Measurements from ENCODE around the gene HIF3A. TPM values are rescaled to one million over a fixed set of nuclear protein-coding genes. Genes with fewer than 3 reads are reported as not detected.

The HIF3A gene
- total RNA-seq, 1 donor from 2014 or later = 0.53 TPM

DNA sequence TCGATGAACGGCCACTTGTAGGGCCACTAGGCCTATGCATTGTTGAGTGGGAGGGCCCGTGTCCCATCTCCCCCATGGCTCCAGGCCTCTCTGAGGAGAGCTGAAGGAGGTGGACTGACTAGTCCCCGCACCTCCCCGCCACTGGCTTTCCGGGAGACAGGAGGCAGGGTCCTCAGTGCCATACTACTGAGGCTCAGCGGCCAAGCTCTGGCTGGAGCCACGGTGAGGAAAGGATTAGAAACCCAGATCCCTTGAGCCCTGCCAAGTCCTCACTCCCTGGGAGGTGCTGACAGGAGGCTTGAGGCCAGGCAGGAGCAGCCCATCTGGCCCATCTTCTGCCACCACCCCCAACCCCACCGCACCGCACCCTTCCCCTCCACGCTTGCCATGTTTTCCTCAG is 87.6 kb downstream of the HIF3A start:
- H3K4me3 ChIP-seq (ENCODE audit: low read depth, low read length) = no peak overlapping the region
- peaks cover 35% of the 10 kb centered on the region for H3K36me3 ChIP-seq (ENCODE audit: control insufficient read depth, insufficient read depth, low read length)
- FAIRE-seq (no peak), DNase-seq (ENCODE audit: low read depth) (no peak)
- H3K27me3 ChIP-seq (ENCODE audit: control insufficient read depth, insufficient read depth, low read length) = no peaks in the 10 kb centered on the region
- TF ChIP-seq, protein P1, sequence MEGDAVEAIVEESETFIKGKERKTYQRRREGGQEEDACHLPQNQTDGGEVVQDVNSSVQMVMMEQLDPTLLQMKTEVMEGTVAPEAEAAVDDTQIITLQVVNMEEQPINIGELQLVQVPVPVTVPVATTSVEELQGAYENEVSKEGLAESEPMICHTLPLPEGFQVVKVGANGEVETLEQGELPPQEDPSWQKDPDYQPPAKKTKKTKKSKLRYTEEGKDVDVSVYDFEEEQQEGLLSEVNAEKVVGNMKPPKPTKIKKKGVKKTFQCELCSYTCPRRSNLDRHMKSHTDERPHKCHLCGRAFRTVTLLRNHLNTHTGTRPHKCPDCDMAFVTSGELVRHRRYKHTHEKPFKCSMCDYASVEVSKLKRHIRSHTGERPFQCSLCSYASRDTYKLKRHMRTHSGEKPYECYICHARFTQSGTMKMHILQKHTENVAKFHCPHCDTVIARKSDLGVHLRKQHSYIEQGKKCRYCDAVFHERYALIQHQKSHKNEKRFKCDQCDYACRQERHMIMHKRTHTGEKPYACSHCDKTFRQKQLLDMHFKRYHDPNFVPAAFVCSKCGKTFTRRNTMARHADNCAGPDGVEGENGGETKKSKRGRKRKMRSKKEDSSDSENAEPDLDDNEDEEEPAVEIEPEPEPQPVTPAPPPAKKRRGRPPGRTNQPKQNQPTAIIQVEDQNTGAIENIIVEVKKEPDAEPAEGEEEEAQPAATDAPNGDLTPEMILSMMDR (IDR thresholded peaks at IDR 0.05; ENCODE audit: insufficient read depth, low read length, severe bottlenecking) = no peak

GRCh38 chr19:46385636-46386035 is 88.8 kb downstream of the HIF3A start:
- no peak overlapping the region for H3K4me3 ChIP-seq (ENCODE audit: low read depth, low read length)
- FAIRE-seq (no peak), DNase-seq (ENCODE audit: low read depth) (no peak)
- TF ChIP-seq, protein P1 (IDR thresholded peaks at IDR 0.05; ENCODE audit: insufficient read depth, low read length, severe bottlenecking) = no peak
- no peaks in the 10 kb centered on the region for H3K27me3 ChIP-seq (ENCODE audit: control insufficient read depth, insufficient read depth, low read length)
- peaks cover 42% of the 10 kb centered on the region for H3K36me3 ChIP-seq (ENCODE audit: control insufficient read depth, insufficient read depth, low read length)

- TF ChIP-seq, protein P1 (IDR thresholded peaks at IDR 0.05; ENCODE audit: insufficient read depth, low read length, severe bottlenecking) = no peak
- peaks cover 44% of the 10 kb centered on the region for H3K36me3 ChIP-seq (ENCODE audit: control insufficient read depth, insufficient read depth, low read length)
- DNase-seq (ENCODE audit: low read depth) = no peak
Measured at GRCh38 chr19:46386151-46386550, 89.3 kb downstream of the HIF3A start.

DNA sequence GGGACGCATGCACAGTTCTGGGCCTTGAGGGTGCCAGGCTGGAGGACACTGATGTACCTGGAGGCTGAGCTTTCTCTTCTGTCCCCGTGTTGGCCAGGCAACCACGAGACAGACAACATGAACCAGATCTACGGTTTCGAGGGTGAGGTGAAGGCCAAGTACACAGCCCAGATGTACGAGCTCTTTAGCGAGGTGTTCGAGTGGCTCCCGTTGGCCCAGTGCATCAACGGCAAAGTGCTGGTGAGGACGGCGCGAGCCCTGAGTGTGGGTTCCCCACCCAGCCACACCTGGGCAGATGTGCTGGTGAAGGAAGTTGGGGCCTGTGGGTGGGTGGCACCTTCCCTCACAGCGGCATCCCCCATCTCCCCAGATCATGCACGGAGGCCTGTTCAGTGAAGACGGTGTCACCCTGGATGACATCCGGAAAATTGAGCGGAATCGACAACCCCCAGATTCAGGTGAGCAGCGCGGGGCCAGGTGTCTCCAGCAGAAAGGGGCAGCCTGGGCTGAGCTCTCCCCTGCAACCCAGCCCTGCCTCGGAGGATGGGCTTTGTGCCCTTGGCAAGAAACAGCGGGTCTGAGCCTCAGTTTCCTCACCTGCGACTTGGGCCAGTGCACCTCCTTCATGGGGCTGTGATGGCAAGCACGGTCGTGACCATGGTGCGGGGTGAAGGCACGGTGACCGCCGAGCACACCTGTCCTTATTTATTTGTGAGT is 90.3 kb downstream of the HIF3A start:
- TF ChIP-seq, protein P1 (IDR thresholded peaks at IDR 0.05; ENCODE audit: insufficient read depth, low read length, severe bottlenecking) = no peak
- FAIRE-seq (no peak), DNase-seq (ENCODE audit: low read depth) (no peak)
- Histone ChIP-seq H3K27me3 (ENCODE audit: control insufficient read depth, insufficient read depth, low read length) (no peaks in the 10 kb centered on the region), H3K36me3 (ENCODE audit: control insufficient read depth, insufficient read depth, low read length) (peaks cover 44% of the 10 kb centered on the region), H3K4me3 (ENCODE audit: low read depth, low read length) (no peak overlapping the region)

More at GRCh38 chr19:46386151-46386550, 89.3 kb downstream of the HIF3A start:
- no peak for FAIRE-seq
- Histone ChIP-seq H3K27me3 (ENCODE audit: control insufficient read depth, insufficient read depth, low read length) (no peaks in the 10 kb centered on the region), H3K4me3 (ENCODE audit: low read depth, low read length) (no peak overlapping the region)

- FAIRE-seq (no peak), DNase-seq (ENCODE audit: low read depth) (no peak)
- H3K27me3 ChIP-seq (ENCODE audit: control insufficient read depth, insufficient read depth, low read length) = no peaks in the 10 kb centered on the region
- no peak overlapping the region for H3K4me3 ChIP-seq (ENCODE audit: low read depth, low read length)
- peaks cover 44% of the 10 kb centered on the region for H3K36me3 ChIP-seq (ENCODE audit: control insufficient read depth, insufficient read depth, low read length)
- TF ChIP-seq, protein P1 (IDR thresholded peaks at IDR 0.05; ENCODE audit: insufficient read depth, low read length, severe bottlenecking) = no peak
Measured at GRCh38 chr19:46387713-46388130, 90.9 kb downstream of the HIF3A start.

All from bronchial epithelial cell (primary cell).